Omental fat pad (tissue), 4 donors: ENCODE data around the gene RSPH1. TPM values are rescaled to one million over a fixed set of nuclear protein-coding genes. Genes with fewer than 3 reads are reported as not detected.

Source experiments
- ATAC-seq: fragments of 150-250 bp; one replicate; pipeline ENCODE4 v1.9.1; 2016; ENCODE audit warnings: mild to moderate bottlenecking, moderate library complexity; ENCODE audit not compliant: low FRiP score
- DNase-seq: peaks from one replicate; pipeline ENCODE4 v3.0.0-alpha.2; 2019; ENCODE audit warnings: low spot score
- total RNA-seq, 4 donors: library from RNA; depleted of rRNA; stranded (reverse); fragments of >200 nt; gene quantifications; one replicate each; pipeline ENCODE4 v1.1.0, GENCODE V29; 2016
- TF ChIP-seq, protein P1 (sequence below), 3 donors: fragments of 450-650 bp; IDR thresholded peaks; one replicate each; pipeline ENCODE4 v1.5.1; 2016 to 2017; ENCODE audit warnings: antibody characterized with exemption in 3 of 3, mild to moderate bottlenecking in 3 of 3, moderate library complexity in 2 of 3

The RSPH1 gene
- total RNA-seq, 4 donors from 2014 or later: 0.31 to 0.37 (median 0.36) TPM; not detected in 1

DNA sequence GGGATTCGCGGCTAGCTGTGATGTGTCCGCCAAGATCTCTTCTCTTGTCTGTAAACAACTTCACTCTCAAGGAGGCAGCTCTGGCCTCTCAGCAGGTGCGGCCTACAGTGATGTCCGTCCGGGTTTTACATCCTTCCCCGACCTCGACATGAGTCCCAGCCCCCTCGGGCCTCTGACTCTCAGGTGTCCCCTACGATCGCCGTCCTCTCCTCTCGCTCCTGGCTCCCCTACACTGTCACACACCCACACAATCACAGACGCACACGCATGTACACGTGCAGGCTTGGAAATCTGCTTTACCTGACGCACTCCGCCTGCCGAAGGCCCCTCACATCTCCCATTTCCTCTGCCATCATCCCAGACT, 797 bp upstream of the RSPH1 start:
- DNase-seq (no peak), ATAC-seq (no peak)
- TF ChIP-seq, protein P1, sequence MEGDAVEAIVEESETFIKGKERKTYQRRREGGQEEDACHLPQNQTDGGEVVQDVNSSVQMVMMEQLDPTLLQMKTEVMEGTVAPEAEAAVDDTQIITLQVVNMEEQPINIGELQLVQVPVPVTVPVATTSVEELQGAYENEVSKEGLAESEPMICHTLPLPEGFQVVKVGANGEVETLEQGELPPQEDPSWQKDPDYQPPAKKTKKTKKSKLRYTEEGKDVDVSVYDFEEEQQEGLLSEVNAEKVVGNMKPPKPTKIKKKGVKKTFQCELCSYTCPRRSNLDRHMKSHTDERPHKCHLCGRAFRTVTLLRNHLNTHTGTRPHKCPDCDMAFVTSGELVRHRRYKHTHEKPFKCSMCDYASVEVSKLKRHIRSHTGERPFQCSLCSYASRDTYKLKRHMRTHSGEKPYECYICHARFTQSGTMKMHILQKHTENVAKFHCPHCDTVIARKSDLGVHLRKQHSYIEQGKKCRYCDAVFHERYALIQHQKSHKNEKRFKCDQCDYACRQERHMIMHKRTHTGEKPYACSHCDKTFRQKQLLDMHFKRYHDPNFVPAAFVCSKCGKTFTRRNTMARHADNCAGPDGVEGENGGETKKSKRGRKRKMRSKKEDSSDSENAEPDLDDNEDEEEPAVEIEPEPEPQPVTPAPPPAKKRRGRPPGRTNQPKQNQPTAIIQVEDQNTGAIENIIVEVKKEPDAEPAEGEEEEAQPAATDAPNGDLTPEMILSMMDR (IDR thresholded peaks at IDR 0.05): no peak

DNA sequence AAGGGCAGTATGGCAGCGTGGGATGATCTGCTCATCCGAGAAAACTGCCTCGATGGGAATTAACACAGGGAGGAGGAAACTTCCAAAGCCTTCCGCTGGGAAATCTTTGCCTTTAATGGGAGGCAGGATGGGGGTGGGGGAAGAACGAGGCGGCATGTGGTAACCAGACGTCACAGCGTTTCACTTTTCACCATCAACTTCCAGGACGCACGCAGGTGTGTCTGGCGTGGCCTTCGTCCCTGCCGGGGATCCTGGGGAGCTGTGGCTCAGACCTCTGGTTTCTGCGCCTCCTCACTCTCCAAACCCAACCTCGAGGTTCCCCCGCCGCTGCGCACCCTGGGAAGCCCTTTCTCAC, 282 bp downstream of the RSPH1 start:
- ATAC-seq: peak; percentile 13
- DNase-seq: no peak
- TF ChIP-seq, protein P1 (IDR thresholded peaks at IDR 0.05): no peak

- TF ChIP-seq, protein P1 (IDR thresholded peaks at IDR 0.05): no peak
- DNase-seq: no peak
- ATAC-seq: no peak
These were observed 997 bp downstream of the RSPH1 start for GRCh38 chr21:42495027-42495426.

DNA sequence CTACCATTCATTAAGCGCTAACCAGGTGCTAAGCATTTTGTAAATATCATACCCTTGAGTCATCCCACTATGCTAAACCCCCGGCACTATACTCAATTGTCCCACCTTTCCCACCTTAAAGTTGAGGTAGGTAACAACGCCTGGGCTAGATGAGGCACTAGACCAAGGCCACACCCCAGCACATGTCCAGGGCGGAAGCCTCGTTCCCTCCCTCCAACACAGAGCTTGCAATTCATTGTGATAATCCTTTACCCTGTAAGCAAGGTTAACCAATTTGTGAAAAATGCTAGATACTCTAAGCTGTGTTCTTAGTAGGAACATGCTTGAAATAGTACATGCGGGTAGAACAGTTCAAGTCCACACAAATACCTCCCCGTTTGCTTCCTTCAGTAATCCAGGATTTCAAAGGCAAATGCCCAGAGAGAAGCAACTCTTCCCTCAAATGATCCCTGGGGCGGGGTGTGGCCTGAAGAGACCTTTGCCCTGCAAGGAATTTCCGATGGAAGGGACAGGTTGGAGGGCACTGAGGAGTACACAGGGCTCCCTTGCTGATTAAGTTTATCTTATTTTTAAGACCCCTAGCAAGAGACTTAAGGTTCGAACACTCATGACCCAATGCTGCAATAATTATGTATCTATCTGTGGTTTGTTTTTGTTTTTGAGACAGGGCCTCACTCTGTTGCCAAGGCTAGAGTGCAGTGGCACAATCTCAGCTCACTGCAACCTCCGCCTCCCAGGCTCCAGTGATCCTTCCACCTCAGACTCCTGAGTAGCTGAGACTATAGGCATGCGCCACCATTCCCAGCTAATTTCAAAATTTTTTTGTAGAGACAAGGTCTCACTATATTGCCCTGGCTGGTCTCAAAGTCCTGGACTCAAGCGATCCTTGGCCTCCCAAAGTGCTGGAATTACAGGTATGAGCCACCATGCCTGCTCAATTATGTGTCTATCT, 2.6 kb downstream of the RSPH1 start:
- no peak for DNase-seq
- ATAC-seq: no peak
- TF ChIP-seq, protein P1 (IDR thresholded peaks at IDR 0.05): no peak

GRCh38 chr21:42492201-42492600, 3.8 kb downstream of the RSPH1 start:
- ATAC-seq (no peak), DNase-seq (no peak)
- TF ChIP-seq, protein P1 (IDR thresholded peaks at IDR 0.05): no peak

GRCh38 chr21:42491328-42491727, 4.7 kb downstream of the RSPH1 start:
- TF ChIP-seq, protein P1 (IDR thresholded peaks at IDR 0.05): no peak
- no peak for ATAC-seq
- DNase-seq: no peak

GRCh38 chr21:42490720-42491119, 5.3 kb downstream of the RSPH1 start:
- ATAC-seq: no peak
- TF ChIP-seq, protein P1 (IDR thresholded peaks at IDR 0.05): no peak

More at GRCh38 chr21:42490720-42491119, 5.3 kb downstream of the RSPH1 start:
- no peak for DNase-seq
